HepG2 (cell line): ENCODE measurements around the gene TNFAIP8L2. TPM values are rescaled to one million over a fixed set of nuclear protein-coding genes. Genes with fewer than 3 reads are reported as not detected.

Source experiments
- BHLHE40 ChIP-seq: IDR thresholded peaks from 2 replicates; pipeline ENCODE4 v1.6.1; 2011; ENCODE audit warnings: low read length, improper control_type of control experiment
- BRCA1 ChIP-seq: sonication (generic); formaldehyde crosslinking; IDR thresholded peaks from 2 replicates; pipeline ENCODE4 v1.4.0; 2020; ENCODE audit warnings: missing genetic modification reagents
- ELK4 ChIP-seq: sonication (generic); formaldehyde crosslinking; IDR thresholded peaks from 2 replicates; pipeline ENCODE4 v1.9.0; 2021; ENCODE audit warnings: missing genetic modification reagents, borderline replicate concordance
- NONO ChIP-seq, 2 experiments: fragments of 450-650 bp in 1 of 2; sonication (generic) in 1 of 2; formaldehyde crosslinking in 1 of 2; IDR thresholded peaks in 1 of 2; conservative IDR thresholded peaks in 1 of 2; 2 replicates each; pipeline versions ENCODE4 v1.6.1 to v1.8.0; 2017 to 2022; ENCODE audit warnings: mild to moderate bottlenecking in 1 of 2, missing genetic modification reagents in 1 of 2, moderate library complexity in 1 of 2
- PAWR ChIP-seq: sonication (generic); formaldehyde crosslinking; IDR thresholded peaks from 2 replicates; pipeline ENCODE4 v1.4.0; 2020; ENCODE audit warnings: missing genetic modification reagents, mild to moderate bottlenecking, borderline replicate concordance
- REL ChIP-seq: sonication (generic); formaldehyde crosslinking; conservative IDR thresholded peaks from 2 replicates; pipeline ENCODE4 v1.8.0; 2022; ENCODE audit warnings: mild to moderate bottlenecking, missing genetic modification reagents, moderate library complexity
- SALL2 ChIP-seq: sonication (generic); formaldehyde crosslinking; IDR thresholded peaks from 2 replicates; pipeline ENCODE4 v1.8.1; 2023; ENCODE audit warnings: mild to moderate bottlenecking, missing genetic modification reagents, inconsistent platforms
- STAT5B ChIP-seq: sonication (generic); formaldehyde crosslinking; IDR thresholded peaks from 2 replicates; pipeline ENCODE4 v1.4.0; 2020; ENCODE audit warnings: missing genetic modification reagents
- TBX3 ChIP-seq: fragments of 450-650 bp; IDR thresholded peaks from 2 replicates; pipeline ENCODE4 v1.6.1; 2017; ENCODE audit warnings: antibody characterized with exemption, mild to moderate bottlenecking, inconsistent platforms, borderline replicate concordance
- TEAD2 ChIP-seq: sonication (generic); formaldehyde crosslinking; IDR thresholded peaks from 2 replicates; pipeline ENCODE4 v1.9.0; 2021; ENCODE audit warnings: missing genetic modification reagents
- TRIM24 ChIP-seq: sonication (generic); formaldehyde crosslinking; IDR thresholded peaks from 2 replicates; pipeline ENCODE4 v1.8.0; 2022; ENCODE audit warnings: mild to moderate bottlenecking, missing genetic modification reagents
- YEATS4 ChIP-seq: sonication (generic); formaldehyde crosslinking; IDR thresholded peaks from 2 replicates; pipeline ENCODE4 v1.4.0; 2020; ENCODE audit warnings: missing genetic modification reagents, borderline replicate concordance
- ZBTB46 ChIP-seq: sonication (generic); formaldehyde crosslinking; IDR thresholded peaks from 2 replicates; pipeline ENCODE4 v1.4.0; 2020; ENCODE audit warnings: mild to moderate bottlenecking, missing genetic modification reagents, borderline replicate concordance
- ZFX ChIP-seq: sonication (generic); formaldehyde crosslinking; IDR thresholded peaks from 2 replicates; pipeline ENCODE4 v1.4.0; 2020; ENCODE audit warnings: mild to moderate bottlenecking, low read depth, missing genetic modification reagents, moderate library complexity
- ZNF232 ChIP-seq: sonication (generic); formaldehyde crosslinking; IDR thresholded peaks from 2 replicates; pipeline ENCODE4 v1.4.0; 2020; ENCODE audit warnings: missing genetic modification reagents, borderline replicate concordance
- ZNF558 ChIP-seq: sonication (generic); formaldehyde crosslinking; IDR thresholded peaks from 2 replicates; pipeline ENCODE4 v1.9.0; 2022; ENCODE audit warnings: mild to moderate bottlenecking, missing genetic modification reagents, borderline replicate concordance
- polyA plus RNA-seq, 8 experiments: library from polyadenylated mRNA; depleted of rRNA in 3 of 8; stranded (reverse) in 7 of 8; unstranded in 1 of 8; fragments of >200 nt; fragmentation: Illumina TruSeq in 4 of 8; extraction: Trizol in 4 of 8; gene quantifications; 2 replicates each; pipeline versions ENCODE4 v1.2.1 to v1.2.3, GENCODE V29; 2011 to 2016; ENCODE audit warnings: low read depth in 4 of 8, missing spikeins in 1 of 8, mixed read lengths in 1 of 8; ENCODE audit not compliant: insufficient read depth in 1 of 8
- total RNA-seq, 5 experiments: library from RNA; depleted of rRNA; stranded (reverse); fragments of >200 nt; fragmentation: Illumina TruSeq; extraction: Trizol; gene quantifications; 2 replicates each; pipeline ENCODE4 v1.2.3, GENCODE V29; 2016; ENCODE audit warnings: low read depth in 1 of 5
- TF ChIP-seq, protein P1 (sequence below): sonication (generic); formaldehyde crosslinking; IDR thresholded peaks from one replicate; pipeline ENCODE4 v1.5.1; 2020; ENCODE audit warnings: mild to moderate bottlenecking, missing genetic modification reagents; ENCODE audit errors: not compliant biosample characterization

The TNFAIP8L2 gene
- total and polyA plus RNA-seq, 2 of the 13 experiments (the other 11 are each of a cell fraction or from before 2014, with no cell fraction given) = not detected

DNA sequence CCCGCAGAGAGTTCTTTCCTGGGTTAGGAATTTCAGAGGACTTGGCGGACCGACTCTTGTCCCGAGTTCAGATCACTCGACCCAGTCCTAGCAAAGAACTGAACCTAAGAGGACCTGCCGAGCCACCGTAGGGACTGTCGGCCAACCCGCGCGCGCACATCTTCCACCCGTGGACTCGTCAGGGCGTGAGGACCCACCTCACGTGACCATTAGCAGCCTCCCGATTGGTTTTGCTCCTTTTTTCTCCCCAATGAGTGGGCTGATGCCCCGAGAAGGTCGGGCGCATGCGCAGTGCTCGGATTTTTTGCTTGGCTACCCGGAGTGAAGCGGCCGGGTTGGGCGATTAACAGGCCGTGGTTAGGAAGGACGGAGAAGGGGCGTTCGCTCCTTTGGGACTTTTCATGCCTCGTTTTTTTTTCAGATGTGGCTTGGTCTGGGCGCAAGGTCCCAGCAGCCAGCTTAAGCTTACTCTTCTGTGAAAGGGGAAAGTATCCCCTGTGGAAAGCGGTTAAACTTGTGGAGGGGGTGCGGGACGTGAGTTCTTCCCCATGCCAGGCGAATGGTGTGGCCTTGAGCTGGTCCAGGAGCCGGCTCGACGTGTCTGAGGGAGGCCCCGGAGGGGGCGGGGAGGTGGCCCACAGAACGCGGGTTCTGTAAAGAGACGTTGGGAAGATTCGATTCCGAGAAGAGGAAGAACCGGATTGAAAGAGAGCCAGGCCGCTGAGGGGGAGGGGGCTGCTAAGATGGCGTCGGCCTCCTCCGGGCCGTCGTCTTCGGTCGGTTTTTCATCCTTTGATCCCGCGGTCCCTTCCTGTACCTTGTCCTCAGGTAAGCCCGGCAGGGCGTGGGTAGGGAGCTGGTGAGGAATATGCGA lies 42.0 kb downstream of the TNFAIP8L2 start, which contains the start of gene PIP5K1A (continued):
- 0 out of 2 replicates have a peak, but pooled peaks have one; percentile 56 for TF ChIP-seq REL (CRISPR knock-in tag)
- no peak for TF ChIP-seq TEAD2 (CRISPR knock-in tag)
- peak; percentile 77; the same call in 1 of the 2 replicates for TF ChIP-seq ZNF558 (CRISPR knock-in tag)
- no peak for TF ChIP-seq ELK4
- TF ChIP-seq ZFX (CRISPR knock-in tag) = peak; percentile 88
- no peak for TF ChIP-seq TRIM24 (CRISPR knock-in tag)
- peak; percentile 89 for TF ChIP-seq BHLHE40
- no peak for TF ChIP-seq BRCA1 (CRISPR knock-in tag)
- TF ChIP-seq NONO (IDR thresholded peaks at IDR 0.05) = no peak
- TF ChIP-seq NONO (CRISPR knock-in tag; conservative IDR thresholded peaks at IDR 0.05) = peak; percentile 67
- peak; percentile 51; the same call in 1 of the 2 replicates for TF ChIP-seq ZNF232 (CRISPR knock-in tag)
- no peak for TF ChIP-seq STAT5B (CRISPR knock-in tag)
- TF ChIP-seq, protein P1, sequence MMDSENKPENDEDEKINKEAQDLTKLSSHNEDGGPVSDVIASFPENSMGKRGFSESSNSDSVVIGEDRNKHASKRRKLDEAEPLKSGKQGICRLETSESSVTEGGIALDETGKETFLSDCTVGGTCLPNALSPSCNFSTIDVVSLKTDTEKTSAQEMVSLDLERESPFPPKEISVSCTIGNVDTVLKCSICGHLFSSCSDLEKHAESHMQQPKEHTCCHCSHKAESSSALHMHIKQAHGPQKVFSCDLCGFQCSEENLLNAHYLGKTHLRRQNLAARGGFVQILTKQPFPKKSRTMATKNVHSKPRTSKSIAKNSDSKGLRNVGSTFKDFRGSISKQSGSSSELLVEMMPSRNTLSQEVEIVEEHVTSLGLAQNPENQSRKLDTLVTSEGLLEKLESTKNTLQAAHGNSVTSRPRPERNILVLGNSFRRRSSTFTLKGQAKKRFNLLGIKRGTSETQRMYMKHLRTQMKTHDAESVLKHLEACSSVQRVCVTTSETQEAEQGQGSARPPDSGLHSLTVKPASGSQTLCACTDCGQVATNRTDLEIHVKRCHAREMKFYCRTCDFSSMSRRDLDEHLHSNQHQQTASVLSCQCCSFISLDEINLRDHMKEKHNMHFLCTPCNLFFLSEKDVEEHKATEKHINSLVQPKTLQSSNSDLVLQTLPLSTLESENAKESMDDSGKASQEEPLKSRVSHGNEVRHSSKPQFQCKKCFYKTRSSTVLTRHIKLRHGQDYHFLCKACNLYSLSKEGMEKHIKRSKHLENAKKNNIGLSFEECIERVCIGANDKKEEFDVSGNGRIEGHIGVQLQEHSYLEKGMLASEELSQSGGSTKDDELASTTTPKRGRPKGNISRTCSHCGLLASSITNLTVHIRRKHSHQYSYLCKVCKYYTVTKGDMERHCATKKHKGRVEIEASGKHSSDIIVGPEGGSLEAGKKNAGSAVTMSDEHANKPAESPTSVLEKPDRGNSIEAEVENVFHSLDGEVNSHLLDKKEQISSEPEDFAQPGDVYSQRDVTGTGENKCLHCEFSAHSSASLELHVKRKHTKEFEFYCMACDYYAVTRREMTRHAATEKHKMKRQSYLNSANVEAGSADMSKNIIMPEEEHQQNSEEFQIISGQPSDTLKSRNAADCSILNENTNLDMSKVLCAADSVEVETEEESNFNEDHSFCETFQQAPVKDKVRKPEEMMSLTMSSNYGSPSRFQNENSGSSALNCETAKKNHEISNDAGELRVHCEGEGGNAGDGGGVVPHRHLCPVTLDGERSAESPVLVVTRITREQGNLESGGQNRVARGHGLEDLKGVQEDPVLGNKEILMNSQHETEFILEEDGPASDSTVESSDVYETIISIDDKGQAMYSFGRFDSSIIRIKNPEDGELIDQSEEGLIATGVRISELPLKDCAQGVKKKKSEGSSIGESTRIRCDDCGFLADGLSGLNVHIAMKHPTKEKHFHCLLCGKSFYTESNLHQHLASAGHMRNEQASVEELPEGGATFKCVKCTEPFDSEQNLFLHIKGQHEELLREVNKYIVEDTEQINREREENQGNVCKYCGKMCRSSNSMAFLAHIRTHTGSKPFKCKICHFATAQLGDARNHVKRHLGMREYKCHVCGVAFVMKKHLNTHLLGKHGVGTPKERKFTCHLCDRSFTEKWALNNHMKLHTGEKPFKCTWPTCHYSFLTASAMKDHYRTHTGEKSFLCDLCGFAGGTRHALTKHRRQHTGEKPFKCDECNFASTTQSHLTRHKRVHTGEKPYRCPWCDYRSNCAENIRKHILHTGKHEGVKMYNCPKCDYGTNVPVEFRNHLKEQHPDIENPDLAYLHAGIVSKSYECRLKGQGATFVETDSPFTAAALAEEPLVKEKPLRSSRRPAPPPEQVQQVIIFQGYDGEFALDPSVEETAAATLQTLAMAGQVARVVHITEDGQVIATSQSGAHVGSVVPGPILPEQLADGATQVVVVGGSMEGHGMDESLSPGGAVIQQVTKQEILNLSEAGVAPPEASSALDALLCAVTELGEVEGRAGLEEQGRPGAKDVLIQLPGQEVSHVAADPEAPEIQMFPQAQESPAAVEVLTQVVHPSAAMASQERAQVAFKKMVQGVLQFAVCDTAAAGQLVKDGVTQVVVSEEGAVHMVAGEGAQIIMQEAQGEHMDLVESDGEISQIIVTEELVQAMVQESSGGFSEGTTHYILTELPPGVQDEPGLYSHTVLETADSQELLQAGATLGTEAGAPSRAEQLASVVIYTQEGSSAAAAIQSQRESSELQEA = peak; percentile 77
- no peak for TF ChIP-seq TBX3
- no peak for TF ChIP-seq ZBTB46 (CRISPR knock-in tag)
- TF ChIP-seq SALL2 (CRISPR knock-in tag) = peak; percentile 81
- TF ChIP-seq YEATS4 (CRISPR knock-in tag) = no peak; the same call in 1 of the 2 replicates
- no peak for TF ChIP-seq PAWR (CRISPR knock-in tag)
